ENCODE measurements around the gene NANS.

DNA sequence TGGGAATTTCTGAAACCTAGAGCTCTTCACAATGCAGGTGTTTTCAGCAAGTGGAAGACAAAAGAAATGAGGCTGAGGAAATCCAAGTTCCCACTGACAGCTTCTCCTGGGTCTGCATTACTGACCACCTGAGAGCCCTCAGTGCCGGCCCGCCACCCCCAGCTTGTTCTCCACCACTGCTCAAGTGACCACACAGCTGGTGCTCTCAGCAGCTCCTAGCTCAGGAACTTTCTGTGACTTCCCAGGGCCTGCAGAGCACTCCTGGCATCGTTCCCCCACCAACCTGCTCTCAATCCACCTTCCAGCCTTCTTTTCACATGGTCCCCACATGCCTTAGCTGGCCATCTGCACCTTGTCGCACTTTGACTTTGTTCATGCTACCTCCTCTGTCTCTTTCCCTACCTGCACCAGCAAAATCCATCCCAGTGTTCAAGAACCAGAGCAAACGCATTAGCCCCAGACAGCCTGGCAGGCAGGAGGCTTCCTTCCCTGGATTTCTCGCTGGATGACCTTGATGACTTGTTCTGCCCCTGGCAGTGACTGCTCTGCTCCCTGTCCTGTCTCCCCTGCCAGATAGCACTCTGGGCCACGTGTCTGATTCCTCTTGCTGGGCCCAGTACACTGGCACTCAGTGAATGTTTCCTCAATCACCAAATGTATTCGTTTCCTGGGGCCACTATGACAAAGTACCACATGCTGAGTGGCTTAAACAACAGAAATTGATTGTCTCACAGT is 35.1 kb upstream of the NANS start:
- TF ChIP-seq POLR2AphosphoS5 (IDR thresholded peaks at IDR 0.05; ENCODE audit: low read depth, low read length) (no peak), CTCF (IDR thresholded peaks at IDR 0.05 in 2 of 3, conservative IDR thresholded peaks at IDR 0.05 in 1 of 3; ENCODE audit: borderline replicate concordance in 1 of 3, insufficient read depth in 1 of 3, low read depth in 2 of 3, low read length in 2 of 3) (no peak), MAX (IDR thresholded peaks at IDR 0.05) (no peak), FOSL1 (IDR thresholded peaks at IDR 0.05; ENCODE audit: low read depth) (no peak), EZH2 (IDR thresholded peaks at IDR 0.05) (no peak), POLR2A (IDR thresholded peaks at IDR 0.05; ENCODE audit: borderline replicate concordance, extremely low read depth, insufficient read depth, insufficient read length) (no peak), TCF7L2 (IDR thresholded peaks at IDR 0.05; ENCODE audit: borderline replicate concordance, extremely low read depth, insufficient read depth, insufficient read length) (no peak), YY1 (IDR thresholded peaks at IDR 0.05; ENCODE audit: extremely low read depth, insufficient replicate concordance, low read depth, low read length) (no peak), SIN3A (IDR thresholded peaks at IDR 0.05; ENCODE audit: low read depth) (no peak), ZNF274 (IDR thresholded peaks at IDR 0.05; ENCODE audit: low read depth, low read length) (no peak), REST (IDR thresholded peaks at IDR 0.05; ENCODE audit: low read depth) (no peak), SRF (IDR thresholded peaks at IDR 0.05; ENCODE audit: low read depth) (no peak)
- TF ChIP-seq, protein P1, sequence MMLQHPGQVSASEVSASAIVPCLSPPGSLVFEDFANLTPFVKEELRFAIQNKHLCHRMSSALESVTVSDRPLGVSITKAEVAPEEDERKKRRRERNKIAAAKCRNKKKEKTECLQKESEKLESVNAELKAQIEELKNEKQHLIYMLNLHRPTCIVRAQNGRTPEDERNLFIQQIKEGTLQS (IDR thresholded peaks at IDR 0.05) = no peak
- TF ChIP-seq, protein P2, sequence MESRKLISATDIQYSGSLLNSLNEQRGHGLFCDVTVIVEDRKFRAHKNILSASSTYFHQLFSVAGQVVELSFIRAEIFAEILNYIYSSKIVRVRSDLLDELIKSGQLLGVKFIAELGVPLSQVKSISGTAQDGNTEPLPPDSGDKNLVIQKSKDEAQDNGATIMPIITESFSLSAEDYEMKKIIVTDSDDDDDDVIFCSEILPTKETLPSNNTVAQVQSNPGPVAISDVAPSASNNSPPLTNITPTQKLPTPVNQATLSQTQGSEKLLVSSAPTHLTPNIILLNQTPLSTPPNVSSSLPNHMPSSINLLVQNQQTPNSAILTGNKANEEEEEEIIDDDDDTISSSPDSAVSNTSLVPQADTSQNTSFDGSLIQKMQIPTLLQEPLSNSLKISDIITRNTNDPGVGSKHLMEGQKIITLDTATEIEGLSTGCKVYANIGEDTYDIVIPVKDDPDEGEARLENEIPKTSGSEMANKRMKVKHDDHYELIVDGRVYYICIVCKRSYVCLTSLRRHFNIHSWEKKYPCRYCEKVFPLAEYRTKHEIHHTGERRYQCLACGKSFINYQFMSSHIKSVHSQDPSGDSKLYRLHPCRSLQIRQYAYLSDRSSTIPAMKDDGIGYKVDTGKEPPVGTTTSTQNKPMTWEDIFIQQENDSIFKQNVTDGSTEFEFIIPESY (IDR thresholded peaks at IDR 0.05; ENCODE audit: extremely low read depth, insufficient replicate concordance, low read length) = no peak

Measured in HCT116 (cell line).